GM21737 (cell line): ENCODE data around the gene FAHD2B.
"Not testable (repeated sequence)": the region's sequence is repeated elsewhere in the genome, so short reads cannot be mapped to it uniquely, and the experiment has no call there.

Source experiments
- ATAC-seq: cut with Tn5 transposase; IDR thresholded peaks from one replicate; pipeline ENCODE4 v1.9.1; 2021; ENCODE audit warnings: mild to moderate bottlenecking, moderate library complexity; ENCODE audit not compliant: unreplicated experiment

FAHD2B gene

GRCh38 chr2:97068074-97068473 lies 26.6 kb downstream of the FAHD2B start:
- no peak for ATAC-seq

- ATAC-seq = no peak
Observed at GRCh38 chr2:97067279-97068004, 27.2 kb downstream of the FAHD2B start.

- not testable (repeated sequence) for ATAC-seq
Observed at GRCh38 chr2:97066030-97066429, 28.7 kb downstream of the FAHD2B start.

GRCh38 chr2:97062020-97062419 lies 32.7 kb downstream of the FAHD2B start:
- ATAC-seq = not testable (repeated sequence)

GRCh38 chr2:97059782-97060181 lies 34.9 kb downstream of the FAHD2B start:
- ATAC-seq = not testable (repeated sequence)

GRCh38 chr2:97056150-97056549 lies 38.5 kb downstream of the FAHD2B start:
- not testable (repeated sequence) for ATAC-seq

- ATAC-seq = not testable (repeated sequence)
Observed at GRCh38 chr2:97050032-97050431, 44.6 kb downstream of the FAHD2B start.

- not testable (repeated sequence) for ATAC-seq
Observed at GRCh38 chr2:97048448-97048847, 46.2 kb downstream of the FAHD2B start.

- ATAC-seq = not testable (repeated sequence)
Observed at GRCh38 chr2:97046676-97047075, 48.0 kb downstream of the FAHD2B start.

GRCh38 chr2:97045895-97046499 lies 48.7 kb downstream of the FAHD2B start:
- not testable (repeated sequence) for ATAC-seq
